WI38 (cell line): ENCODE data around the gene TLE6.
A peak's percentile ranks its signal among the peaks of the same experiment; 100 is the strongest.

Experiments used
- H3K4me3 ChIP-seq: 2 replicates; pipeline ENCODE4 v1.5.1; 2011; ENCODE audit warnings: low read depth, mild to moderate bottlenecking, control low read depth, low read length
- CTCF ChIP-seq: IDR thresholded peaks from 2 replicates; pipeline ENCODE4 v1.5.1; 2012; ENCODE audit warnings: low read depth, mild to moderate bottlenecking, control low read depth, low read length

The TLE6 gene

GRCh38 chr19:3024870-3025548 is 47.6 kb downstream of the TLE6 start:
- no peak for TF ChIP-seq CTCF
- H3K4me3 ChIP-seq: no peak overlapping the region

GRCh38 chr19:3025549-3025886 is 48.2 kb downstream of the TLE6 start:
- TF ChIP-seq CTCF: no peak

GRCh38 chr19:3026768-3027167 is 49.4 kb downstream of the TLE6 start:
- no peak for TF ChIP-seq CTCF
- H3K4me3 ChIP-seq: no peak overlapping the region

More at GRCh38 chr19:3025549-3025886, 48.2 kb downstream of the TLE6 start:
- H3K4me3 ChIP-seq: no peak overlapping the region

GRCh38 chr19:3027292-3027691 is 49.9 kb downstream of the TLE6 start:
- no peak overlapping the region for H3K4me3 ChIP-seq
- TF ChIP-seq CTCF: no peak

GRCh38 chr19:3027981-3028304 is 50.6 kb downstream of the TLE6 start:
- H3K4me3 ChIP-seq: no peak overlapping the region
- no peak for TF ChIP-seq CTCF

- no peak for TF ChIP-seq CTCF
- H3K4me3 ChIP-seq: peak overlapping the region; percentile 39
Measured at GRCh38 chr19:3028305-3029064, 51.1 kb downstream of the TLE6 start.

- H3K4me3 ChIP-seq: peak within 1 kb of the TSS; percentile 39
- TF ChIP-seq CTCF: no peak
Measured at GRCh38 chr19:3029065-3029923, 51.9 kb downstream of the TLE6 start, which contains the start of gene TLE2. Gene TLE2 (minus strand): TSS chr19:3029280. CDS start chr19:3028904, 376 bp downstream.
